ENCODE results near the gene ATXN7L3.

ATXN7L3 gene

GRCh38 chr17:44218344-44219107, 18.8 kb upstream of the ATXN7L3 start:
- peak; percentile 87 for DNase-seq

- DNase-seq, result no peak
Observed at GRCh38 chr17:44217738-44218343, 18.2 kb upstream of the ATXN7L3 start.

GRCh38 chr17:44216694-44217093, 17.0 kb upstream of the ATXN7L3 start:
- no peak for DNase-seq

GRCh38 chr17:44216173-44216572, 16.5 kb upstream of the ATXN7L3 start:
- DNase-seq, result no peak

- no peak for DNase-seq
Observed at GRCh38 chr17:44214896-44215295, 15.2 kb upstream of the ATXN7L3 start.

- DNase-seq, result no peak
Observed at GRCh38 chr17:44214230-44214494, 14.5 kb upstream of the ATXN7L3 start.

GRCh38 chr17:44213403-44214229, 13.9 kb upstream of the ATXN7L3 start:
- DNase-seq, result no peak

GRCh38 chr17:44212507-44213402, 13.1 kb upstream of the ATXN7L3 start:
- DNase-seq, result no peak

GRCh38 chr17:44211281-44212265, 11.9 kb upstream of the ATXN7L3 start:
- DNase-seq, result no peak

GRCh38 chr17:44210342-44211192, 10.9 kb upstream of the ATXN7L3 start:
- DNase-seq, result peak; percentile 80

GRCh38 chr17:44209786-44210341, 10.2 kb upstream of the ATXN7L3 start:
- no peak for DNase-seq

GRCh38 chr17:44207743-44208142, 8.1 kb upstream of the ATXN7L3 start:
- DNase-seq, result no peak

- DNase-seq, result no peak
Observed at GRCh38 chr17:44207319-44207718, 7.6 kb upstream of the ATXN7L3 start.

- DNase-seq, result no peak
Observed at GRCh38 chr17:44206825-44207155, 7.1 kb upstream of the ATXN7L3 start.

GRCh38 chr17:44205962-44206824, 6.5 kb upstream of the ATXN7L3 start:
- peak; percentile 3 for DNase-seq

GRCh38 chr17:44204441-44204882, 4.8 kb upstream of the ATXN7L3 start:
- DNase-seq, result no peak

GRCh38 chr17:44203731-44204440, 4.2 kb upstream of the ATXN7L3 start:
- peak; percentile 80 for DNase-seq

GRCh38 chr17:44202756-44203155, 3.1 kb upstream of the ATXN7L3 start:
- no peak for DNase-seq

All from GDM1 (cell line).